ENCODE data around the gene LYL1.

LYL1 gene

GRCh38 chr19:13091400-13092157 is 11.1 kb downstream of the LYL1 start:
- no peak for DNase-seq

- DNase-seq, result no peak
Observed at GRCh38 chr19:13090511-13091231, 12.0 kb downstream of the LYL1 start.

- DNase-seq, result no peak
Observed at GRCh38 chr19:13089857-13090507, 12.7 kb downstream of the LYL1 start.

DNA sequence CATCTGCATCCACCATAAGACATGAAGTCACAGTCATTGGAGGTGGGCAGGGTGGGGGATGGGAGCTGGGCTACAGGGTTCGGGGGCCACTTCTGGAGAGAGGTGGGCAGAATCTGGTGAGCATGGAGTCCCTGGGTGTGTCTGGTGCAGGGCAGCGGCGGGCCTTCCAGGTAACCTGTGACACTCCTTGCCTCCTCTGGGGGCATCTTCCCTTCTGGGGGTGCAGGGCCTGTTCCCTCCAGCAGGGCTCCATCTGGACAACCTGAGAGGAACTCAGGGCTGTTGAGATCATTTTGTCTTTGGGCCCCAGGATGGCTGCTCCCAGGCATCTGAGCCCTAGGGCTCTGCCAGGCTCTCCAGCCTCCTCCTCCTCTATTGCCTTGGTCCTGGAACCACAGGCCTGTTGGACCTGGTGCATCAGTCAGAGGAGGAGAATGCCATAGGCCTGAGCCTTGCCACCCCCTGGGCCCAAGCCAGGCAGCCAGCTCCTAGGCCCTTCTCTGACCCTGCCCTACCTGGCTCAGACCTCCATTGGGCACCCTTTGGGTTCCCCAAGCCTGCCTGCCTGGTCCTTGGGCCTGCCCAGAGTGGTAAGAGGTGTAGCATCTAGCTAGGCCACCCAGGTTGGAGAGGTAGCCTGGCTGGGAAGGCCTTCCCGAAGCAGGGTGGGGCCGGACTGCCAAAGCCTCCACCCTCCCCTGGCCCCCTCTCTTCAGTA is 13.4 kb downstream of the LYL1 start:
- DNase-seq, result no peak

- no peak for DNase-seq
Observed at GRCh38 chr19:13087795-13088537, 14.7 kb downstream of the LYL1 start.

- DNase-seq, result no peak
Observed at GRCh38 chr19:13087295-13087694, 15.4 kb downstream of the LYL1 start.

DNA sequence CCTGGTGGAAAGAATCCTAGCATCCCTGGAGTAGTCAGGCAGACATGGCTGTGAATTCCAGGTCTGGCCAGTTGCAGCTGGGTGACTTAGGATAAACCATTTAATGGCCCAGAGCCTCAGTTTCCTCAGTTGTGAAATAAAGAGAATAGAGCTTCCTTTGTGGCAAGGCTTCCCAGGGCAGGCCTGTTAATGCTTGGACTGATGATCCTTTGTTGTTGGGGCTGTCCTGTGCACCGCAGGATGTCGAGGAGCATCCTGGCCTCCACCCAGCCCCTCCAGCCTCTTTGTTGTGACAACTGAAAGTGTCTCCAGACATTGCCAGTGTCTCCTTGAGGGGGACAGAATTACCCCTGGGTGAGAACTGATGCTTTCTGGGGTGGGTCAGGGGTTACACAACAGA is 16.3 kb downstream of the LYL1 start:
- no peak for DNase-seq

DNA sequence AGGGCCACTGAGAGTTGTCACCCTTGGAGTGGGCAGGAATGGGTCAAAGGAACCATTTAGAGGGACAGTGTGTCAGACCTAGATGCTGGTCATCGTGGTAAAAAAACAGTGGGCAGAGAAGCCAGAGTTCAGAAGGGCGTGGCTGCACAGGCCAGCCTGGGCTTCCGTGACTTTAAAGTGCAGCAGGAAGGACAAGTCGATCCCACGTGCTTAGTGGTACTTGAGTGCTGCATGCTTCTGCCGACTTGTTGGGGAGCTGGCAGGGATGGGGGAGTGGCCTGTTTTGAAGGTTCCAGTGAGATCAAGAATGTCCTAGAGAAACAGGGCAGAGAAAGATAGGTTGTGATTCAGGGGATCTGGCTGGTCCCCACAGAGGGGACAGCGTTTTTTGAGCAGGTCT is 17.0 kb downstream of the LYL1 start:
- DNase-seq, result no peak

DNA sequence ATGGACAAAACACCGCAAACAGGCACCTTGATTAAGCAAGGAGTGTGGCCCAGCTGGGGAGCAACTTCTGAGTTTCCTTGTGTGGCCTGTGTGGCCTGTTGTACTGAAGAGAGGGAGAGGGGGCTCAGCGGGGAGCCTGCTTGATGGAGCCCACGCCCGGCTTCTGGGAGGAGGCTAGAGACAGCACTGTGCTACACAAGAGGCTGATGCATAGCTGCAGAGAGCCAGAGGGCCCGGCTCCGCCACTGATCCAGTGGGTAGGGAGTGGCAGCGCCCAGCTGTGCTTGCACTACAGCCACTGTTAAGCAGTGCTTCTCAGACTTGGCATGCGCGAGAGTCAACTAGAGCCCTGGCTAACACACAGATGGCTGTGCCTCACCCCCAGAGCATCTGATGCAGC is 19.0 kb downstream of the LYL1 start:
- no peak for DNase-seq

- DNase-seq, result no peak
Observed at GRCh38 chr19:13083008-13083404, 19.7 kb downstream of the LYL1 start.

DNA sequence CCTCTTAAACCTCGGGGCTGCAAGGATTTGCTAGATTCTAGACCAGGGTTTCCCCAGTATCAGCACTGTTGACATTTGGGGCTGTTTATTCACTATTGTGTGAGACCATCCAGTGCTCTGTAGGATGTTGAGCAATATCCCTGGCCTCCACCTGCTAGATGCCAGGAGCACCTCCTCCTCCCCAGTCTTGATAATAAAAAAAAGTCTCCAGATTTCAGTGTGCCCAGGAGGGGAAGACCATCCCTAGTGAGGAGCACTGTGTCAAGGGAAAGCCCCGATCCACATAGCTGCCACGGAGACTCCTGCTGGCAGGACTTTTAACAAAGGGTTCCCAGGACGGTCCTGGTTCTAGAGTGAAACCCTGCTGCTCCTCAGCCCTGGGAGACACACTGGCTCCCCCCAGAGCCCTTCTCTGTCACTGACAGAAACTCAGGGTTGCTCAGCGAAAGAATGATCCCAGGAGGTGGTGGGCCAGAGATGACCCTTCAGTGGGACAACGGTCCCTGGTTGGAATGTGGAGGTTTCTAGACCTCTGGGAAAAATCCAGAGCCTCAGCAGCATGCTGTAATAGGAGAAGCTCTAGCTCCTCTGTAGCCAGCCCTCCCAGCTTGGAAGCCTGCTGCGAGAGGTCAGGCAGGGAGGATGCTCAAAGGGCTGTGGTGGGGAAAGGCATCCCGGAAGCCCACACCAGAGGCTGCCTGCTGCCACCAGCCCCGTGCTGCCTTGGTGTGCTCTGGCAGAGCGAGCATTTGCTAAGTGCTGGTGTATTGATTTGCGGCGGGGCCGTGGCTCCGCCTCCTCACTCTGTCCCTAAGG is 20.3 kb downstream of the LYL1 start:
- peak; percentile 32 for DNase-seq

- no peak for DNase-seq
Observed at GRCh38 chr19:13079542-13079986, 23.1 kb downstream of the LYL1 start.

GRCh38 chr19:13078897-13079541 is 23.6 kb downstream of the LYL1 start:
- no peak for DNase-seq

DNA sequence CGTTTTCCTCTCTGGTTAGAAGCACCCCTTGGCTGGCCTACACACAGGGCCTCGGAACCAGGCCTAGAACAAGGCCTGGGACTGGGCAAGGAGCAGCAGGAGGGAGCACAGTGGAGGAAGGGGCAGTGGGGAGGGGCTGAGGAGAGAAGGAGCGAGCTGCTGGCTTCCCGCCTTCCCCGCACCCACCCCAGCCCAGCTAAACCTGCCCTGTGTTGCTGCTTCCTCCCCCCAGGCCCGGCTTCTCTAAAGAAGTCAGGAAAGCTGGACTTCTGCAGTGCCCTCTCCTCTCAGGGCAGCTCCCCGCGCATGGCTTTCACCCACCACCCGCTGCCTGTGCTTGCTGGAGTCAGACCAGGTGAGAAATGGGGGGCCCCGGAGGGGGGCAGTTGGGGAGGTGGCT is 24.3 kb downstream of the LYL1 start:
- DNase-seq, result no peak

GRCh38 chr19:13077240-13077639 is 25.4 kb downstream of the LYL1 start:
- DNase-seq, result no peak

DNA sequence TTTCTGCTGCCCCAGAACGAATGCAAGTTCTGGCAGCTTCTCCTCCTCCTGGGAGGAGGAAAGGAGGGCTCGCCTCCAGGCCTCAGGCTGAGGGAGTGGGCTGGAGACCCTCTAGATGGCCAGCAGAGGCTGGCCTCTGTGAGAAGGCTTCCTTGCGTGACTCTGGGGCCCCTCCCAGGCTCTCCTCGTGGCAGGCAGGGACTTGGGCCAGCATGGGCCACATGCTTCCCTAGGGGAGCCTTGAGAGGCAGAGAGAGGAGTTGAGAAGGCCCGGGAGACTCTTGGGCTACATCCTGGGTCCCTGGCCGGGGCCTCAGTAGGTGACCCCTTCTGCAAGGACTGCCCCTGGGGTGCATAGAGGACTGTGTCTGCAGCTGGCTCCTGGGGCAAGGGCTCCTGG is 25.9 kb downstream of the LYL1 start:
- no peak for DNase-seq

DNA sequence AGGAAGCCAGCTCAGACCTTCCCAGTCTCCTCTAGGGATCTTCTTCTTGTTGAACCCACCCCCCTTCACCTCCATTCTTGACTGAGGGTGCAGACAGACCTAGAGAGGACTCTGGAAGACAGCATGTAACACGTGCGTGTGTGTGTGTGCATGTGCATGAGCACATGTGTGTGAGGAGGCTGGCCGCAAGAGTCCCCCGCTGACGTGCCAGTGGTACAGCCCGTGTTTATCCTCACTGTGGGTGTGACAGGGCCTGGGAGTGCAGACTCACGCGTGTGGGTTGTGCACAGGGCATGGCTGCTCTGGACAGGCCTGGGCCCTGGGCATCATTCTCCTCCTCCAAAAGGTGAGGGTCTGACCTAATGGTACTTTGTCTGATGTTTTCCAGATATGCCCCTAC is 26.3 kb downstream of the LYL1 start:
- no peak for DNase-seq

GRCh38 chr19:13074378-13074777 is 28.3 kb downstream of the LYL1 start:
- no peak for DNase-seq

- DNase-seq, result no peak
Observed at GRCh38 chr19:13073263-13073662, 29.4 kb downstream of the LYL1 start.

GRCh38 chr19:13072188-13072908 is 30.3 kb downstream of the LYL1 start:
- no peak for DNase-seq

Measured in SHP77 treated with DMSO at 0.1 percent for 48 hours (cell line).